ENCODE data around the gene FSTL4. TPM values are rescaled to one million over a fixed set of nuclear protein-coding genes. Genes with fewer than 3 reads are reported as not detected.

Gene FSTL4
- total RNA-seq, 6 donors from 2014 or later: 0.49 to 4.6 (median 1.1) TPM

- ATAC-seq (ENCODE audit: low FRiP score in 2 of 2) (no peak), DNase-seq (no peak)
- Histone ChIP-seq H3K4me3 (no peak overlapping the region), H3K36me3 (no peaks in the 10 kb centered on the region), H3K27me3 (no peaks in the 10 kb centered on the region), H3K9me3 (no peaks in the 10 kb centered on the region), H3K4me1 (no peaks in the 10 kb centered on the region), H3K27ac (no peak overlapping the region)
- WGBS, 2 donors: 91% methylated on average over 2 of the region's 2 CpGs; no CpG with 5 or more reads in 1 of the 2 donors
- TF ChIP-seq POLR2AphosphoS5 (IDR thresholded peaks at IDR 0.05) (no peak), CTCF (IDR thresholded peaks at IDR 0.05) (no peak), EP300 (IDR thresholded peaks at IDR 0.05) (no peak), POLR2A (IDR thresholded peaks at IDR 0.05) (no peak)
Observed at GRCh38 chr5:133304707-133305216, 307.6 kb downstream of the FSTL4 start.

- no peak for ATAC-seq (ENCODE audit: low FRiP score in 2 of 2)
- Histone ChIP-seq H3K27ac (no peak overlapping the region), H3K9me3 (no peaks in the 10 kb centered on the region), H3K4me1 (no peaks in the 10 kb centered on the region), H3K4me3 (no peak overlapping the region), H3K36me3 (no peaks in the 10 kb centered on the region), H3K27me3 (no peaks in the 10 kb centered on the region)
- DNase-seq: no peak
- TF ChIP-seq POLR2A (IDR thresholded peaks at IDR 0.05) (no peak), EP300 (IDR thresholded peaks at IDR 0.05) (no peak), POLR2AphosphoS5 (IDR thresholded peaks at IDR 0.05) (no peak)
- WGBS, 2 donors: 68 to 74% methylated on average over 2 of the region's 2 CpGs
Observed at GRCh38 chr5:133304178-133304577, 308.2 kb downstream of the FSTL4 start.

GRCh38 chr5:133303298-133303697, 309.0 kb downstream of the FSTL4 start:
- no peaks in the 10 kb centered on the region for H3K27me3 ChIP-seq
- no peak overlapping the region for H3K27ac ChIP-seq
- no peak for ATAC-seq (ENCODE audit: low FRiP score in 2 of 2)
- DNase-seq: no peak
- 54 to 65% methylated on average over 2 of the region's 2 CpGs for WGBS, 2 donors
- no peak overlapping the region for H3K4me3 ChIP-seq
- H3K36me3 ChIP-seq: no peaks in the 10 kb centered on the region
- TF ChIP-seq POLR2AphosphoS5 (IDR thresholded peaks at IDR 0.05) (no peak), EP300 (IDR thresholded peaks at IDR 0.05) (no peak), CTCF (IDR thresholded peaks at IDR 0.05) (no peak), POLR2A (IDR thresholded peaks at IDR 0.05) (no peak)
- H3K4me1 ChIP-seq: no peaks in the 10 kb centered on the region
- no peaks in the 10 kb centered on the region for H3K9me3 ChIP-seq

GRCh38 chr5:133299728-133300127, 312.6 kb downstream of the FSTL4 start:
- Histone ChIP-seq H3K27ac (no peak overlapping the region), H3K9me3 (no peaks in the 10 kb centered on the region), H3K4me3 (no peak overlapping the region), H3K36me3 (no peaks in the 10 kb centered on the region), H3K27me3 (no peaks in the 10 kb centered on the region), H3K4me1 (no peaks in the 10 kb centered on the region)
- ATAC-seq (ENCODE audit: low FRiP score in 2 of 2) (no peak), DNase-seq (no peak)
- 88 to 89% methylated on average over 3 of the region's 3 CpGs for WGBS, 2 donors
- TF ChIP-seq POLR2A (IDR thresholded peaks at IDR 0.05): no peak

- ATAC-seq (ENCODE audit: low FRiP score in 2 of 2) (no peak), DNase-seq (no peak)
- Histone ChIP-seq H3K27me3 (no peaks in the 10 kb centered on the region), H3K4me3 (no peak overlapping the region), H3K9me3 (no peaks in the 10 kb centered on the region), H3K27ac (no peak overlapping the region), H3K36me3 (no peaks in the 10 kb centered on the region), H3K4me1 (no peaks in the 10 kb centered on the region)
- WGBS, 2 donors: 0 to 73% methylated on average over 1 of the region's 1 CpG
- no peak for TF ChIP-seq CTCF (IDR thresholded peaks at IDR 0.05)
- no peak for TF ChIP-seq POLR2AphosphoS5 (IDR thresholded peaks at IDR 0.05)
- TF ChIP-seq POLR2A (IDR thresholded peaks at IDR 0.05): no peak
- no peak for TF ChIP-seq EP300 (IDR thresholded peaks at IDR 0.05)
Observed at GRCh38 chr5:133299021-133299420, 313.3 kb downstream of the FSTL4 start.

- Histone ChIP-seq H3K36me3 (no peaks in the 10 kb centered on the region), H3K27ac (no peak overlapping the region), H3K4me1 (no peaks in the 10 kb centered on the region), H3K4me3 (no peak overlapping the region), H3K27me3 (no peaks in the 10 kb centered on the region), H3K9me3 (no peaks in the 10 kb centered on the region)
- WGBS, 2 donors: 85 to 91% methylated on average over 3 to 4 of the region's 4 CpGs
- ATAC-seq (ENCODE audit: low FRiP score in 2 of 2) (no peak), DNase-seq (no peak)
- TF ChIP-seq EP300 (IDR thresholded peaks at IDR 0.05) (no peak), POLR2AphosphoS5 (IDR thresholded peaks at IDR 0.05) (no peak), CTCF (IDR thresholded peaks at IDR 0.05) (no peak), POLR2A (IDR thresholded peaks at IDR 0.05) (no peak)
Observed at GRCh38 chr5:133298447-133298846, 313.9 kb downstream of the FSTL4 start.

All from upper lobe of left lung (tissue), 6 donors.